Ammon's horn (tissue), 1 donor: ENCODE results near the gene GPR21.
A peak's percentile ranks its signal among the peaks of the same experiment; 100 is the strongest.

Experiments
- DNase-seq: peaks from one replicate; pipeline ENCODE4 v3.0.0-alpha.2; 2016; ENCODE audit warnings: low spot score

Gene GPR21

GRCh38 chr9:123033864-123034601 lies 566 bp downstream of the GPR21 start:
- DNase-seq, result peak; percentile 27

GRCh38 chr9:123034881-123035510 lies 1.5 kb downstream of the GPR21 start:
- DNase-seq, result no peak

GRCh38 chr9:123035791-123036190 lies 2.3 kb downstream of the GPR21 start:
- no peak for DNase-seq

GRCh38 chr9:123036893-123037545 lies 3.6 kb downstream of the GPR21 start:
- no peak for DNase-seq

GRCh38 chr9:123039617-123040219 lies 6.3 kb downstream of the GPR21 start:
- DNase-seq, result no peak

GRCh38 chr9:123040801-123041200 lies 7.3 kb downstream of the GPR21 start:
- DNase-seq, result no peak

- no peak for DNase-seq
Measured at GRCh38 chr9:123041489-123041888, 8.0 kb downstream of the GPR21 start.

GRCh38 chr9:123043081-123043939 lies 9.8 kb downstream of the GPR21 start:
- no peak for DNase-seq

GRCh38 chr9:123044586-123044985 lies 11.1 kb downstream of the GPR21 start:
- DNase-seq, result no peak

GRCh38 chr9:123046406-123047195 lies 13.1 kb downstream of the GPR21 start:
- DNase-seq, result no peak

GRCh38 chr9:123048748-123049147 lies 15.3 kb downstream of the GPR21 start:
- no peak for DNase-seq

GRCh38 chr9:123049589-123050222 lies 16.2 kb downstream of the GPR21 start:
- DNase-seq, result no peak

GRCh38 chr9:123053046-123053445 lies 19.6 kb downstream of the GPR21 start:
- no peak for DNase-seq

- DNase-seq, result no peak
Measured at GRCh38 chr9:123053711-123054110, 20.2 kb downstream of the GPR21 start.

GRCh38 chr9:123058834-123059233 lies 25.4 kb downstream of the GPR21 start:
- peak; percentile 23 for DNase-seq

- no peak for DNase-seq
Measured at GRCh38 chr9:123059472-123060220, 26.2 kb downstream of the GPR21 start.

GRCh38 chr9:123061216-123061615 lies 27.7 kb downstream of the GPR21 start:
- no peak for DNase-seq

GRCh38 chr9:123062351-123063176 lies 29.1 kb downstream of the GPR21 start:
- DNase-seq, result no peak

- DNase-seq, result no peak
Measured at GRCh38 chr9:123063177-123063598, 29.7 kb downstream of the GPR21 start.
